HepG2 (cell line): Measurements from ENCODE around the gene TXLNA. TPM values are rescaled to one million over a fixed set of nuclear protein-coding genes. Genes with fewer than 3 reads are reported as not detected.
A peak's percentile ranks its signal among the peaks of the same experiment; 100 is the strongest.

Experiments used
- CC2D1A ChIP-seq: sonication (generic); formaldehyde crosslinking; IDR thresholded peaks from 2 replicates; pipeline ENCODE4 v1.8.1; 2023; ENCODE audit warnings: mild to moderate bottlenecking, missing genetic modification reagents
- FOXK1 ChIP-seq: sonication (generic); formaldehyde crosslinking; IDR thresholded peaks from 2 replicates; pipeline ENCODE4 v1.4.0; 2020; ENCODE audit warnings: low read depth, missing genetic modification reagents, borderline replicate concordance
- GABPA ChIP-seq, 2 experiments: IDR thresholded peaks; 2 replicates each; pipeline ENCODE4 v1.6.1; 2011 to 2016; ENCODE audit warnings: low read depth in 2 of 2, low read length in 1 of 2, missing biosample characterization in 1 of 2, missing genetic modification characterization in 1 of 2
- HNF4G ChIP-seq, 2 experiments: sonication (generic) in 1 of 2; formaldehyde crosslinking in 1 of 2; IDR thresholded peaks; 2 replicates each; pipeline versions ENCODE4 v1.4.0 to v1.6.1; 2011 to 2020; ENCODE audit warnings: borderline replicate concordance in 2 of 2, low read depth in 2 of 2, mild to moderate bottlenecking in 2 of 2, low read length in 1 of 2, missing genetic modification reagents in 1 of 2, moderate library complexity in 1 of 2
- KLF15 ChIP-seq: sonication (generic); formaldehyde crosslinking; IDR thresholded peaks from 2 replicates; pipeline ENCODE4 v1.8.1; 2023; ENCODE audit warnings: borderline replicate concordance, mild to moderate bottlenecking, inconsistent platforms, missing genetic modification reagents, mixed read lengths
- NPAS2 ChIP-seq: sonication (generic); formaldehyde crosslinking; IDR thresholded peaks from 2 replicates; pipeline ENCODE4 v1.8.0; 2022; ENCODE audit warnings: mild to moderate bottlenecking, missing genetic modification reagents, borderline replicate concordance
- SP5 ChIP-seq: IDR thresholded peaks from 2 replicates; pipeline ENCODE4 v1.6.1; 2016; ENCODE audit warnings: low read depth, borderline replicate concordance
- ZC3H4 ChIP-seq: sonication (generic); formaldehyde crosslinking; IDR thresholded peaks from 2 replicates; pipeline ENCODE4 v1.4.0; 2020; ENCODE audit warnings: missing genetic modification reagents, borderline replicate concordance
- ZNF121 ChIP-seq: sonication (generic); formaldehyde crosslinking; IDR thresholded peaks from 2 replicates; pipeline ENCODE4 v1.5.0; 2020; ENCODE audit warnings: mild to moderate bottlenecking, missing genetic modification reagents
- ZNF224 ChIP-seq: sonication (generic); formaldehyde crosslinking; IDR thresholded peaks from 2 replicates; pipeline ENCODE4 v1.5.0; 2020; ENCODE audit warnings: mild to moderate bottlenecking, missing genetic modification reagents
- polyA plus RNA-seq, 8 experiments: library from polyadenylated mRNA; depleted of rRNA in 3 of 8; stranded (reverse) in 7 of 8; unstranded in 1 of 8; fragments of >200 nt; fragmentation: Illumina TruSeq in 4 of 8; extraction: Trizol in 4 of 8; gene quantifications; 2 replicates each; pipeline versions ENCODE4 v1.2.1 to v1.2.3, GENCODE V29; 2011 to 2016; ENCODE audit warnings: low read depth in 4 of 8, missing spikeins in 1 of 8, mixed read lengths in 1 of 8; ENCODE audit not compliant: insufficient read depth in 1 of 8
- total RNA-seq, 5 experiments: library from RNA; depleted of rRNA; stranded (reverse); fragments of >200 nt; fragmentation: Illumina TruSeq; extraction: Trizol; gene quantifications; 2 replicates each; pipeline ENCODE4 v1.2.3, GENCODE V29; 2016; ENCODE audit warnings: low read depth in 1 of 5
- TF ChIP-seq, protein P1 (sequence below): sonication (generic); formaldehyde crosslinking; IDR thresholded peaks from 2 replicates; pipeline ENCODE4 v1.5.1; 2020; ENCODE audit warnings: missing genetic modification reagents, mild to moderate bottlenecking, borderline replicate concordance
- TF ChIP-seq, protein P2 (sequence below): sonication (generic); formaldehyde crosslinking; IDR thresholded peaks from 2 replicates; pipeline ENCODE4 v1.8.1; 2023; ENCODE audit warnings: mild to moderate bottlenecking, moderate library complexity, missing genetic modification reagents
- TF ChIP-seq, protein P3 (sequence below): sonication (generic); formaldehyde crosslinking; IDR thresholded peaks from 2 replicates; pipeline ENCODE4 v1.5.0; 2020; ENCODE audit warnings: mild to moderate bottlenecking, missing genetic modification reagents
- TF ChIP-seq, protein P4 (sequence below): sonication (generic); formaldehyde crosslinking; IDR thresholded peaks from 2 replicates; pipeline ENCODE4 v1.8.1; 2022; ENCODE audit warnings: mild to moderate bottlenecking, missing genetic modification reagents
- TF ChIP-seq, protein P5 (sequence below): sonication (generic); formaldehyde crosslinking; IDR thresholded peaks from 2 replicates; pipeline ENCODE4 v1.5.0; 2020; ENCODE audit warnings: missing genetic modification reagents
- TF ChIP-seq, protein P6 (sequence below): sonication (generic); formaldehyde crosslinking; IDR thresholded peaks from 2 replicates; pipeline ENCODE4 v1.4.0; 2020; ENCODE audit warnings: mild to moderate bottlenecking, missing genetic modification reagents
- TF ChIP-seq, protein P7 (sequence below): sonication (generic); formaldehyde crosslinking; IDR thresholded peaks from 2 replicates; pipeline ENCODE4 v1.4.0; 2020; ENCODE audit warnings: missing genetic modification reagents

Gene TXLNA
- total and polyA plus RNA-seq, 2 of the 13 experiments (the other 11 are each of a cell fraction or from before 2014, with no cell fraction given), result 29.6 to 67.8 TPM

DNA sequence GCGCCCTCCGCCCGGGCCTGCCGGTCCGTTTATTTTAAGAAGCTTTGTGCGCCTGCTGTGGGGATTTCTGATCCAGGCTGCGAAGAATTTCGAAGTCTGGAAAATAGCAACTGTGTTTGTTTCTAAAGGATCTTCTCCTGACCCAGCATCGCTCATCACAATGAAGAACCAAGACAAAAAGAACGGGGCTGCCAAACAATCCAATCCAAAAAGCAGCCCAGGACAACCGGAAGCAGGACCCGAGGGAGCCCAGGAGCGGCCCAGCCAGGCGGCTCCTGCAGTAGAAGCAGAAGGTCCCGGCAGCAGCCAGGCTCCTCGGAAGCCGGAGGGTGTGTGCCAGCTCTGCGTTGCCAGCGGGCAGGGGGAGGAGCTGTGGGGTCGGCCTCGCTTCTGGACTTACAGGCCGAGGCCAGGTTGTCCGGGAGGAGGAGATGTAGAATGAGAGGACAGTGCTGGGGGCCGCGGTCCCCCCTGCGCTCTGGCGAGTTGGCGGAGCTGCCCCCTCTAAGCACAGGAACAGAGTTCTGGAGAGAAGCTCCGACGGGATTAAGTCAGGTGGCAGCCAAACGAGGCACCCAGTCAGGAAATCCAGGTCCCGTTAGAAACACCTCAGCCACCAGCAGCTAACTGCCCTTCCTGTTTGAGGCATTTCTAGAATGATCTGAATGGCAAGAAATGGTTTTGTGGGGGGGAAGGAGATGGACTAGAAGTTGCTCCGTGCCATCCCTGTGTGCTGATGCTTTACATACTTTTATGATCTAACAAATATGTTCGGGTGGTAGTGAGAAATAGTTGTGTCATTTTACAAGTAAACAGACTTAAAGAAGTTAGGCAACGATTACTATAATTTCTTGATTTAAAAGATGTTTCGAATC, 948 bp downstream of the TXLNA start (continued):
- TF ChIP-seq, protein P1, sequence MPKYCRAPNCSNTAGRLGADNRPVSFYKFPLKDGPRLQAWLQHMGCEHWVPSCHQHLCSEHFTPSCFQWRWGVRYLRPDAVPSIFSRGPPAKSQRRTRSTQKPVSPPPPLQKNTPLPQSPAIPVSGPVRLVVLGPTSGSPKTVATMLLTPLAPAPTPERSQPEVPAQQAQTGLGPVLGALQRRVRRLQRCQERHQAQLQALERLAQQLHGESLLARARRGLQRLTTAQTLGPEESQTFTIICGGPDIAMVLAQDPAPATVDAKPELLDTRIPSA (CRISPR knock-in tag), result peak; percentile 67; the same call in 1 of the 2 replicates
- TF ChIP-seq, protein P2, sequence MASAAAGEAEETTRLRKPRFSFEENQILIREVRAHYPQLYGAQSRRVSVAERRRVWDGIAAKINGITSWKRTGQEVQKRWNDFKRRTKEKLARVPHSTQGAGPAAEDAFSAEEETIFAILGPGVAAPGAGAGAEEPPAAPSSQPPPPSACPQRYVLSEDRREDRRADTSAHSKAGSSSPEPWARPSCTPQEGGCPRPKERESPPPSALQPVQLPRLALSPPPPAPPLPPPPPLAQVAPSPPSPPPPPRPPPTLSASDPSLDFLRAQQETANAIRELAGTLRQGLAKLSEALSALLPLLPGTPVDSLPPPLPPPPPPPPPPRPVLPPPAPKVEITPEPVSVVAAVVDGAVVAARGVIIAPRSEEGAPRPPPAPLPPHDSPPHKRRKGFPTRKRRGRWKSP, result peak; percentile 8; the same call in 1 of the 2 replicates
- TF ChIP-seq, protein P3, sequence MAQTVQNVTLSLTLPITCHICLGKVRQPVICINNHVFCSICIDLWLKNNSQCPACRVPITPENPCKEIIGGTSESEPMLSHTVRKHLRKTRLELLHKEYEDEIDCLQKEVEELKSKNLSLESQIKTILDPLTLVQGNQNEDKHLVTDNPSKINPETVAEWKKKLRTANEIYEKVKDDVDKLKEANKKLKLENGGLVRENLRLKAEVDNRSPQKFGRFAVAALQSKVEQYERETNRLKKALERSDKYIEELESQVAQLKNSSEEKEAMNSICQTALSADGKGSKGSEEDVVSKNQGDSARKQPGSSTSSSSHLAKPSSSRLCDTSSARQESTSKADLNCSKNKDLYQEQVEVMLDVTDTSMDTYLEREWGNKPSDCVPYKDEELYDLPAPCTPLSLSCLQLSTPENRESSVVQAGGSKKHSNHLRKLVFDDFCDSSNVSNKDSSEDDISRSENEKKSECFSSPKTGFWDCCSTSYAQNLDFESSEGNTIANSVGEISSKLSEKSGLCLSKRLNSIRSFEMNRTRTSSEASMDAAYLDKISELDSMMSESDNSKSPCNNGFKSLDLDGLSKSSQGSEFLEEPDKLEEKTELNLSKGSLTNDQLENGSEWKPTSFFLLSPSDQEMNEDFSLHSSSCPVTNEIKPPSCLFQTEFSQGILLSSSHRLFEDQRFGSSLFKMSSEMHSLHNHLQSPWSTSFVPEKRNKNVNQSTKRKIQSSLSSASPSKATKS, result peak; percentile 10; the same call in 1 of the 2 replicates
- TF ChIP-seq HNF4G (IDR thresholded peaks at IDR 0.05; ENCODE audit: borderline replicate concordance, low read depth, low read length) (no peak), HNF4G (CRISPR knock-in tag; IDR thresholded peaks at IDR 0.05; ENCODE audit: borderline replicate concordance, low read depth) (0 out of 2 replicates have a peak, but pooled peaks have one; percentile 29), FOXK1 (no peak), ZC3H4 (no peak), KLF15 (CRISPR knock-in tag) (no peak), ZNF224 (CRISPR knock-in tag) (no peak), CC2D1A (CRISPR knock-in tag) (0 out of 2 replicates have a peak, but pooled peaks have one; percentile 47), GABPA (IDR thresholded peaks at IDR 0.05; ENCODE audit: low read depth, low read length) (no peak), GABPA (CRISPR knock-in tag; IDR thresholded peaks at IDR 0.05; ENCODE audit: low read depth) (peak; percentile 19; the same call in 1 of the 2 replicates), SP5 (no peak), NPAS2 (CRISPR knock-in tag) (no peak), ZNF121 (CRISPR knock-in tag) (peak; percentile 10; the same call in 1 of the 2 replicates)
- TF ChIP-seq, protein P4, sequence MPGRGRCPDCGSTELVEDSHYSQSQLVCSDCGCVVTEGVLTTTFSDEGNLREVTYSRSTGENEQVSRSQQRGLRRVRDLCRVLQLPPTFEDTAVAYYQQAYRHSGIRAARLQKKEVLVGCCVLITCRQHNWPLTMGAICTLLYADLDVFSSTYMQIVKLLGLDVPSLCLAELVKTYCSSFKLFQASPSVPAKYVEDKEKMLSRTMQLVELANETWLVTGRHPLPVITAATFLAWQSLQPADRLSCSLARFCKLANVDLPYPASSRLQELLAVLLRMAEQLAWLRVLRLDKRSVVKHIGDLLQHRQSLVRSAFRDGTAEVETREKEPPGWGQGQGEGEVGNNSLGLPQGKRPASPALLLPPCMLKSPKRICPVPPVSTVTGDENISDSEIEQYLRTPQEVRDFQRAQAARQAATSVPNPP (CRISPR knock-in tag), result no peak
- TF ChIP-seq, protein P5, sequence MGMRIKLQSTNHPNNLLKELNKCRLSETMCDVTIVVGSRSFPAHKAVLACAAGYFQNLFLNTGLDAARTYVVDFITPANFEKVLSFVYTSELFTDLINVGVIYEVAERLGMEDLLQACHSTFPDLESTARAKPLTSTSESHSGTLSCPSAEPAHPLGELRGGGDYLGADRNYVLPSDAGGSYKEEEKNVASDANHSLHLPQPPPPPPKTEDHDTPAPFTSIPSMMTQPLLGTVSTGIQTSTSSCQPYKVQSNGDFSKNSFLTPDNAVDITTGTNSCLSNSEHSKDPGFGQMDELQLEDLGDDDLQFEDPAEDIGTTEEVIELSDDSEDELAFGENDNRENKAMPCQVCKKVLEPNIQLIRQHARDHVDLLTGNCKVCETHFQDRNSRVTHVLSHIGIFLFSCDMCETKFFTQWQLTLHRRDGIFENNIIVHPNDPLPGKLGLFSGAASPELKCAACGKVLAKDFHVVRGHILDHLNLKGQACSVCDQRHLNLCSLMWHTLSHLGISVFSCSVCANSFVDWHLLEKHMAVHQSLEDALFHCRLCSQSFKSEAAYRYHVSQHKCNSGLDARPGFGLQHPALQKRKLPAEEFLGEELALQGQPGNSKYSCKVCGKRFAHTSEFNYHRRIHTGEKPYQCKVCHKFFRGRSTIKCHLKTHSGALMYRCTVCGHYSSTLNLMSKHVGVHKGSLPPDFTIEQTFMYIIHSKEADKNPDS (CRISPR knock-in tag), result 0 out of 2 replicates have a peak, but pooled peaks have one; percentile 7
- TF ChIP-seq, protein P6, sequence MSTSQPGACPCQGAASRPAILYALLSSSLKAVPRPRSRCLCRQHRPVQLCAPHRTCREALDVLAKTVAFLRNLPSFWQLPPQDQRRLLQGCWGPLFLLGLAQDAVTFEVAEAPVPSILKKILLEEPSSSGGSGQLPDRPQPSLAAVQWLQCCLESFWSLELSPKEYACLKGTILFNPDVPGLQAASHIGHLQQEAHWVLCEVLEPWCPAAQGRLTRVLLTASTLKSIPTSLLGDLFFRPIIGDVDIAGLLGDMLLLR, result no peak
- TF ChIP-seq, protein P7, sequence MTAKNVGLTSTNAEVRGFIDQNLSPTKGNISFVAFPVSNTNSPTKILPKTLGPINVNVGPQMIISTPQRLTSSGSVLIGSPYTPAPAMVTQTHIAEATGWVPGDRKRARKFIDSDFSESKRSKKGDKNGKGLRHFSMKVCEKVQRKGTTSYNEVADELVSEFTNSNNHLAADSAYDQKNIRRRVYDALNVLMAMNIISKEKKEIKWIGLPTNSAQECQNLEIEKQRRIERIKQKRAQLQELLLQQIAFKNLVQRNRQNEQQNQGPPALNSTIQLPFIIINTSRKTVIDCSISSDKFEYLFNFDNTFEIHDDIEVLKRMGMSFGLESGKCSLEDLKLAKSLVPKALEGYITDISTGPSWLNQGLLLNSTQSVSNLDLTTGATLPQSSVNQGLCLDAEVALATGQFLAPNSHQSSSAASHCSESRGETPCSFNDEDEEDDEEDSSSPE (CRISPR knock-in tag), result no peak
